NCI-H1436 treated with DMSO at 0.1 percent for 48 hours (cell line): ENCODE data around the gene RBBP8.

Experiments used
- DNase-seq: peaks from one replicate; lab custom pipeline; 2025; lab: John Stamatoyannopoulos, UW

Gene RBBP8

GRCh38 chr18:23063502-23063901, 130.4 kb downstream of the RBBP8 start:
- DNase-seq: no peak

GRCh38 chr18:23065234-23065806, 132.2 kb downstream of the RBBP8 start:
- DNase-seq: no peak

- no peak for DNase-seq
Observed at GRCh38 chr18:23066060-23066459, 132.9 kb downstream of the RBBP8 start.

GRCh38 chr18:23066504-23067039, 133.4 kb downstream of the RBBP8 start:
- no peak for DNase-seq

GRCh38 chr18:23067236-23067635, 134.1 kb downstream of the RBBP8 start:
- no peak for DNase-seq

GRCh38 chr18:23068011-23068410, 134.9 kb downstream of the RBBP8 start:
- DNase-seq: no peak

GRCh38 chr18:23068570-23069310, 135.6 kb downstream of the RBBP8 start:
- DNase-seq: no peak

- DNase-seq: no peak
Observed at GRCh38 chr18:23069481-23069880, 136.4 kb downstream of the RBBP8 start.

- DNase-seq: no peak
Observed at GRCh38 chr18:23069898-23070297, 136.8 kb downstream of the RBBP8 start.

- DNase-seq: no peak
Observed at GRCh38 chr18:23071285-23071684, 138.2 kb downstream of the RBBP8 start.

GRCh38 chr18:23072079-23072478, 139.0 kb downstream of the RBBP8 start:
- no peak for DNase-seq

- no peak for DNase-seq
Observed at GRCh38 chr18:23073996-23074606, 141.0 kb downstream of the RBBP8 start.
